HG03039 (cell line): Measurements from ENCODE around the gene GTF2E1.
"Not testable (repeated sequence)": the region's sequence is repeated elsewhere in the genome, so short reads cannot be mapped to it uniquely, and the experiment has no call there.

Source experiments
- ATAC-seq: cut with Tn5 transposase; IDR thresholded peaks from one replicate; pipeline ENCODE4 v1.9.1; 2021; ENCODE audit warnings: mild to moderate bottlenecking, moderate library complexity; ENCODE audit not compliant: unreplicated experiment

Gene GTF2E1

DNA sequence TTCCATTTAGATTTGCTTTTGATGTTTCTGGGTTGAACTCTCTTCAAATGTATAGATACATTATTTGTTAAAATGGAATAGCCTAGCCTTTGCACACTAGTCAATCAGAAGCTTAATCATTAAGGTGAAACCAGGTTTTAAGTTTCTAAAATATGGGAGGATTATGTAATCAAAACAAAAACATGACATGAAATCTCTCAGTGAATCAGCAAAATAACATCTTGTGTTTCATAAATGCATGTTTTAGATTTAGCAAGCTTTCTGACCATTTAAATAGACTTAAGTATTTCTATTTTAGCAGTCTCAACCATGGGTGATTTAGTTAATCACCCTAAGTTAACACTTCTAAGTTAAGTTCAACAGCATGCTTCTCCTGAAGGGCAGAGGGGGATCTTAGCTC lies 11.3 kb downstream of the GTF2E1 start:
- no peak for ATAC-seq

DNA sequence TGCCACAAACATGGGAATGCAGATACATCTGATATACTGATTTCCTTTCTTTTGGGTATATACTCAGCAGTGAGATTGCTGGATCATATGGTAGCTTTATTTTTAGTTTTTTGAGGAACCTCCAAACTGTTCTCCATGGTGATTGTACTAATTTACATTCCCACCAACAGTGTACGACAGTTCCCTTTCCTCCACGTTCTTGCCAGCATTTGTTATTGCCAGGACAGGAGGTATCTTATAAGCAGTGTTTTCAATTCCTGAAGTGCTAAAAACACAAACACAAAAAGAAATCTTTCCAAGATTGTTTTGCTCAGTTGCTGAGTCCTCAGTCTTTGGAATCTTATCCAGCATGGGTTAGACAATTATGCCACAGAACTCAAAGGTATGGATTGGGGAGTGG lies 13.5 kb downstream of the GTF2E1 start:
- no peak for ATAC-seq

DNA sequence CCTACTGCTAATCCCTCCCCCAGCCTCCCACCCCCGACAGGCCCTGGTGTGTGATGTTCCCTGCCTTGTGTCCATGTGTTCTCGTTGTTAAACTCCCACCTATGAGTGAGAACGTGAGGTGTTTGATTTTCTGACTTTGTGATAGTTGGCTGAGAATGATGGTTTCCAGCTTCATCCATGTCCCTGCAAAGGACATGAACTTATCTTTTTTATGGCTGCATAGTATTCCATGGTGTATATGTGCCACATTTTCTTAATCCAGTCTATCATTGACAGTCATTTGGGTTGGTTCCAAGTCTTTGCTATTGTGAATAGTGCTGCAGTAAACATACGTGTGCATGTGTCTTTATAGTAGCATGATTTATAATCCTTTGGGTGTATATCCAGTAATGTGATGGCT lies 16.0 kb downstream of the GTF2E1 start:
- ATAC-seq = not testable (repeated sequence)

DNA sequence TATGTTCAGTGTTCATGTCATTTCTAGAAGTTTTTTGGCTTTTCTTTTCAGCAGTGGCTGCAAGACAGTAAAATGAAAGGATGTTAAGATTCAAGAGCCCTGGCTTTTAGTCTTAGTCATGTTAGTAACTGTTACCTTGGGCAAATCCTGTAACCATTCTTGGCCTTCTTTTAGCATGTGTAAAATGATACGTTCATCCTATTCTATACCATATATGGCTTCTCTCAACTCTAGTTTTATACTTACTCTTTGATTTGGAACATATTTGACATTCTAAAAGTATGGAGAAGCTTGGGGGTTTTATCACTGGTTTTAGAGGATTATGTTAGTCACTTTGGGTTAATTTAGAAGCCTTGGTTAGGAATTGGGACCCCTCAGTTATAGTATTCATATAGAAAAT lies 20.1 kb downstream of the GTF2E1 start:
- no peak for ATAC-seq

DNA sequence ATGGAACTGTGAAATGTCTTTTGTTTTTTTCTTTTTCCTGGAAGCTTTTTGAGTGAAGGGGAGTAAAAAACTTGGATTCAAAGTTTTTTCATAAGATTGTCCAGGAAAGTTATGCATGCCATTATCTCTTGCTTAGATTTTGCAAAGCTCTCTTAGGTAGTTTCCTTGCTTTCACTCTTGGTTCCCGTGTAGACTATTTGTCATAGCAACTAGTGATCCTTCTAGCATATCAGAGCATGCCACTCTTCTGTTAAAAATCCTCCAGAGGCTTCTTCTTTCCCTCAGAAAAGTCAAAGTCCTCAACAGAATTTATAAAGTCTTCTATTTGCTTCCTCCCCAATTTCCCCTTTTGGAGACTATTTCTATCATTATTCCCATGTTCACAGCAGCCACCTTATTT lies 21.1 kb downstream of the GTF2E1 start:
- ATAC-seq = peak; percentile 82

DNA sequence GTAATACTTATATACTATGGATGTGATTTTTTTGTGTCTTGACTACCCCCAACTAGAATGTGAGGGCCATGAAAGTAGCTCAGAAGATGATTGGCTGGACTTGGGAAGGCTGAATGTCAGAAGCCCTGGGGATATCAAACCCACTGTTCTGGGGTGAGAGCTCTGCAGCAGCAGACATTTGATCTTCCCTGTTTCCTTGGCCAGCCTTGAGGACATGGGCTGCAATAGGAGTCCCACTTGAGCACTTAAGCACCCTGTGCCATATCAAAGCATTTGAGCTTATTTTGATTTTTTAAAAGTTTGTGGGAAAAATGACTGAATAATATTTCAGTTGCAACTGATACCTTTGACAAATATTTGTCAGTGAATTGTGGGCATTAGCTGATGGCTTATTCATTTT lies 21.7 kb downstream of the GTF2E1 start:
- no peak for ATAC-seq

DNA sequence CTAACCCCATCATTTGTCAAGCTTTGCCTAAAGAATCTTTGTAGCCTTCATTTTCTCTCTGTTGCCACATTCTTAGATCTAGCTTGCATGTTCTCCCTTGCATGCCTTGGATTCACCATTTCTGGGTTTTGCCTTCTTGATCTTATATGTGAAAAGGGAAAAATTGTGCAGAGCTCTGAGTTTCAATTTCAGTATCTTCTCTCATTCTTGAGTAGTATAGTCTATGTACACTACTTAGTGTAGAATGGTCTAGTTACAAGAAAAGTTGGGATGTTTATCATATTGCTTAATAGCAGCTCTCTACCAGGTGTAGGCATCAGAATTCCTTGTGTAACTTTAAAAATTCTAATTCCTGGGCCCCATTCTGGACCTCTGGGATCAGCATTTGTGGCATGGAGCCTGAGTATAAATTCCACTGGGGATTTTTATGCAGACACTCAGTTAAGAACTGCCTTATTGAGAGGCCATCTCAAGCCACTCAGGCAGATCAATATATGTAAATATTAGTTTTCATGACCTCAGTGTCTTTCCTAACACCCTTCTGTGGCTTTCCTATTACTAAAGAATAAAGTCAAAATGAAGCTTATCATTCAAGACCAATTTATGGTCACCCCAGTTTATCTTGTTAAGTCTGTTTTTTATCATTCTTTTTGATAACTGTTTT lies 23.4 kb downstream of the GTF2E1 start:
- ATAC-seq = peak; percentile 53

DNA sequence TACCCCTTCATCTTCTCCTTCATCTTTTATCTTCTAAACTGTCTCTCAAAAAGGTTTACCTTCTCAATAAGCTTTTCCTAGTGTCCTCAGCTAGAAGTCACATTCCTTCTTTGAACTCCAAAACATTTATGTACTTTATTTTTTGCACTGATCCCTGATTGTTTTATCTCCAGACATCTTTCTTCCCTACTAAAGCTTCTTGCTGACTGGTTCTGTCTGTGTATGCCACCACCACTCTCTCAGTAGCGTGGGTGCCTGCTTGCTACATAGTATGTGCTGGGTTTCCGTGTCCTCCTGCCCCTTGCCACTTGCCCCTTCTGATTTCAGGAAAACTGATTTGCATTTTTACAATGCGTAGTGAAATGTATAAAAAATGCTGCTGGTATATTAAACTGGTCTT lies 24.0 kb downstream of the GTF2E1 start:
- no peak for ATAC-seq

DNA sequence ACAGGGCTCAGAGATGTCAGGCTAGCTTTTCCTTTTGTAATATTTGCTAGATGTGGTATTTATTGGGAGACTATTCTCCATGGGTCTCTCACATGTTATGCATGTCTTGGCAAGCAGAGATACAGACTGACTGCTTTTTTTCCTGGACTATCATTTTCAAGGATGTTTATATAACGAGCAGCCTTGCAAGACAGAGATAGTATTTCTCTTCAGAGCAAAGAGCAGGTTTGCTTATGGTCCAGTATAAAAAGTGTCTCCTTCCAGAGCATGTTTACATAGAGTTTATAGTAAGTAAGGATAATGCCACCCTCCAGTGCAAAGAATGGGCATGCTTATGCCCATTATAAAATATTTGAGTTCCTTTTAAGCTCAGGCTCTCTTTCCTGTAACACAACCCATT lies 24.6 kb downstream of the GTF2E1 start:
- ATAC-seq = no peak

DNA sequence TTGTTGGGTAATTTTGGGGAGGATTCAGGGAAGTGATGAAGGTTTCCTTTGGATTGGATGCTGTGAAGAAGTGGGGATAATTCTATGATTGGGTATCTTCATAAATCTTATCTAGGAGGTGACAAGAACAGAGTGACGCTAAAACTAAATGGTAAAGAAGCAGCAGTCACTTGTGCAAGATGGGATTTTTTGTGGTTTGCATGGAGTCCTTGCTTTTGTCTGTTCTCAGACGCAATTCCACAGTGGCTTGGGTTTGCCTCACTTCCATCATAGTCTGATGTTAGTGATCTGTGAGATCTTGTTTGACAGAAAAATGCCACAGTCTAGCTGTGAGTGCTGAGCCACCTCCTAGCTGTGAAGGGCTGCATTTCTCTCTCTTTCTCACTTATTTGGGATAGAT lies 26.9 kb downstream of the GTF2E1 start:
- no peak for ATAC-seq

DNA sequence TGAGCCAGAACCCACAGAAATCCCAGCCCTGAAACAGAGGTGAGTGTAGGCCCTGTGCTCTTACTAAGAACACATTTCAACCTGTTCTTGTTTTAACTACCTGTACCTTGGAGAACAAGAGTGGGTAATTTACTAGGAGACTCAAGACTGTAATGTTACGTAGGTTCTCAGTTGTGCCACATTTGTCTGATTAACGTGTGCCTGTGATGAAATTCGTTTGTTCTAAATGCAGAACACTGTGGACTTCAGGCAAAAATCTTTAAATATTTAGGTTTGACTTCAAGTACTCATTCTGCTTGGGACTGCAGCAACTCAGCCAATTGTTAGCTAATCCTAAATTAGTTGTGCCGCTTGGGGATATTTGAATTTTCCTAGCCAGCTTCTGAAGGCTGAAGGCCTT lies 28.3 kb downstream of the GTF2E1 start:
- ATAC-seq = no peak

DNA sequence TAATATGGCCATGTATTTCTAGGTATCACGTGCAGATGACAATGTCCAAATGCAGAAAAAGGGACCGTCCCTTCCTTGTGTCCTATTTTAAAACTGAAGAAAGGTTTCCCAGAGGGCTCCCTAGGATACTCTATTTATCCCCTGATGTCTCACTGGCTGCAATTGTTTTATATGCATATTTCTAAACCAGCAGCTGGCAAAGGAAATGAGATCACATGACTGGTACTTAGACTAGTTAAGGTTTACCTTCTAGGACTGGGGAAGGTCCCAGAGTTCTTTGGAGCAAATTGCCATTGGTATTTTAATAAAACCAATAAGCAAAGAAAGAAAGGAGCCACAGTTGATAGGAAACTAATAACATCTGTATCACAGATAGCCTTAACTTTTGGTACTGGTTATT lies 29.5 kb downstream of the GTF2E1 start:
- no peak for ATAC-seq

DNA sequence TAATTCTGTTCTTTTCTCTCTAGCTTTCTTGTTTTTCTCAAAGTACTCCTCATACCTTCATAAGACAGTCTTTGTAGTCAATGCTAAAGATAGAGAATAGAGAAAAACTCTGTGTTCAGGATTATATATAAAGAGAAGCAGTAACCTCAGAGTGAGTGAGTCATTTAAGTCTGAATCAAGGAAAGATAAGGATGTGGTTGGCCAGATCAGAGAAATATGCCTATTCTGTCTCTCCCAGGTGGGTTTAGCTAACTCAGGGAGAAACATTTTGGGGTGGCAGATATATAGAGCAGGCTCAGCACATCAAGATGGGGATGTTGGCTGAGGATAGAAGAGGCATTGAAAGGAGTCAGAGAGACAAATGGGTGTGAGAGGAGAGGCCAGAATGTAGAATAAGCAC lies 31.4 kb downstream of the GTF2E1 start:
- peak; percentile 71 for ATAC-seq

DNA sequence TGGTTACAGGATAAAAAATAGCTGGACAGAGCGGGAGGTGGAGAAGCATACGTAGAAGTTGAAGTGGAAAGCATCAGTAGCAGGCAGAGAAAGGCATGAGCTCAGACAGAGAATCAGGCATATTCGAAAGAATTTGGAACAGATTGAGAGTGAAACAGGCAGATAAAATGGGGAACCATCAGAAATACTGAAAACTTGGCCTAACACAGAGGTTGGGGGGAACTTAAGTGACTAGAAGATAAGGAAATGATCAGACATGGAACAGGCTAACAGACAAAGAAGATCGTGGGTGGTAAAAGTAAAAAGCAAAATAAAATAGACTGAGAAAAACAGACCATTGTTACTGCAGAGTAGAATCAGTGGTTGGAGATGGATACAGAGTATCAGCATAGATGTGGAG lies 32.9 kb downstream of the GTF2E1 start:
- ATAC-seq = no peak

DNA sequence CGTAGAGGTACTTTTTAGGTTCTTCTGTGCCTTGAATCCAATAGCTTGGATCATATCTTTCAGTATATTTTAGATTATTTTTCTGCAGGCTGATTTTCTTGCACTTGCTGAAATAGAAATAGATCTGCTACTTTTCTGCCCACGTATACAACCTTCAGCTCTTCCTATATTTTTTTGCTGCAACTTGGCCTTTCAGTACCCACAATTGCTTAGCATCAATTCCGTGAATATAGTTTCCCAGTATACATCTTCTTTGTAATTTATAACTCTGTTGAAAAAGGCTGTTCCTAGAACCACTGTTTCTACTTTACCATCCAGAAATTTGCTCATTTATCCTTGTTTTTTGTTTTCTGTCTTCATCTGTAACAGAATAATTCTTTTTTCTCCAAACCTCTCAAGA lies 36.2 kb downstream of the GTF2E1 start:
- ATAC-seq = no peak

DNA sequence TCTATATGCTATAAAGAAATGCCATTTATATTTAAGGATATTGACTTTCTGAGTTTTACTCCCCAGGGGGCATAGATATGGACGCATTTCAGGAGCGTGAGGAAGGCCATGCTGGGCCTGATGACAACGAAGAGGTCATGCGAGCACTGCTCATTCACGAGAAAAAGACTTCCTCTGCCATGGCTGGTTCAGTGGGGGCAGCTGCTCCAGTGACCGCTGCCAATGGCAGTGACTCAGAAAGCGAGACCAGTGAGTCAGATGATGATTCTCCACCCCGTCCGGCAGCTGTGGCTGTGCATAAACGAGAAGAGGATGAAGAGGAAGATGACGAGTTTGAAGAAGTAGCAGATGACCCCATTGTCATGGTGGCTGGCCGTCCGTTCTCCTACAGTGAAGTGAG lies 38.4 kb downstream of the GTF2E1 start:
- peak; percentile 95 for ATAC-seq

DNA sequence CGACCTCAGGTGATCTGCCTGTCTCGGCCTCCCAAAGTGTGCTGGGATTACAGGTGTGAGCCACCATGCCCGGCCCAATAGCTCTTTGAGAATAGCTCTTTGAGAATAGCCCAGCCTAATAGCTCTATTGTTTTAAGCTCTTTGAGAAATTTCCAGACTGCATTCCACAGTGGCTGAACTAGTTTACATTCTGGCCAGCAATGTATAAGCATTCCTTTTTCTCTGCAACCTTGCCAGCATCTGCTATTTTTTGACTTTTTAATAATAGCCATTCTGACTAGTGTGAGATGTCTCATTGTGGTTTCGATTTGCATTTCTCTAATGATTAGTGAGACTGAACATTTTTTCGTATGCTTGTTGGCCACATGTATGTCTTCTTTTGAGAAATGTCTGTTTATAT lies 43.3 kb downstream of the GTF2E1 start:
- ATAC-seq = peak; percentile 40

DNA sequence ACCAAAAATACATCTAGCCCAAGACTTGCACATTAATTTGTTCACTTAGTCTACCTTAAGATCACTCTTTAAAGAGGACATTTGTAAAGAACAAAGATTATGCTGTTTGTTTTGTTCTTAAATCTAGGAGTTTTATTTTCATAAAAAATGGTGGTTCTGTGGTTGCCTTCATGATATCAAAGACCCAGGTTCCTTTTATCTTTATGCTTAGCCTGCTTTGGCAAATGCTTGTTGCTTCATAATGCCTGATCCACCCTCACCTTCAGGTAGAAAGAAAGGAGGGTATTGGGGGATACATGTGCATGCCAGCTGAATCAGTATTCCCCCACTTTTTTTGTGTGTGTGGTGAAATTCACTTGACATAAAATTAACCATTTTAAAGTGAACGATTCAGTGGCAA lies 48.5 kb downstream of the GTF2E1 start:
- ATAC-seq = no peak

DNA sequence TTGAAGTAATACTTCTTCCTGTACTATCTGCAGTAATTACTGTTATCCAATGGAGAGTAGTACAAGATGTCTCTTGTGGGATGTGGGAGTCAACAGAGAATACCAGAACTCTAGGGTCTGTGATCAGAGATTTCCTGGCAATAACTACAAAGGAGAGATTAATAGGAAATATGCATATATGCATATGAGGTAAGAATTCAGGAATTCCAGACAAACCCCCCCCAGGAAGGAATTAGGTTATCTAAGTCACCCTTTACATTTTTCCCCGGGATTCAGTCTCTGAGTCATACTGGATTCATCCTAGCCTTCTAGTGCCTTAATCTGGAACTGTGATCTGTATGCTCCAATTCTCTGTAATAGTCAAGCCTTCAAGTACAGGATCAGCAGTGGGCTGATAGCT lies 49.4 kb downstream of the GTF2E1 start:
- no peak for ATAC-seq

DNA sequence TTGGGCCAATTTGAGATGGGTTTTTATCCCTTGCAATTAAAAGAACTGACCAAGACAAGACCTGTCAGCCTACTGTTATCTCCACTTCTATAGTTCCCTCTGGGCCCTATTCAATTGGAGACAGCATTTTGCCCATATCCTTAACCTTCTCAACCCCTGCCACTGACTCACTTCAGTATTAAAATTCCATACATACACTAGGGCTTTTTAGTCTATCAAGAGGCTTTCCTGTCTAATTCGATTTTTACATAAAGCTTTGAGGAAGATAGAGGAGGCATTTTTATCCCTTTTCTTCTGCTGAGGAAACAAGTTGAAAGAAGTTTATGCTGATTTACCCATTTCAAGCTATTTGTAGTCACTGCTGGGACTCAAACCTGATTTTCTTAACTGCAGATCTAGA lies 51.1 kb downstream of the GTF2E1 start:
- ATAC-seq = no peak

DNA sequence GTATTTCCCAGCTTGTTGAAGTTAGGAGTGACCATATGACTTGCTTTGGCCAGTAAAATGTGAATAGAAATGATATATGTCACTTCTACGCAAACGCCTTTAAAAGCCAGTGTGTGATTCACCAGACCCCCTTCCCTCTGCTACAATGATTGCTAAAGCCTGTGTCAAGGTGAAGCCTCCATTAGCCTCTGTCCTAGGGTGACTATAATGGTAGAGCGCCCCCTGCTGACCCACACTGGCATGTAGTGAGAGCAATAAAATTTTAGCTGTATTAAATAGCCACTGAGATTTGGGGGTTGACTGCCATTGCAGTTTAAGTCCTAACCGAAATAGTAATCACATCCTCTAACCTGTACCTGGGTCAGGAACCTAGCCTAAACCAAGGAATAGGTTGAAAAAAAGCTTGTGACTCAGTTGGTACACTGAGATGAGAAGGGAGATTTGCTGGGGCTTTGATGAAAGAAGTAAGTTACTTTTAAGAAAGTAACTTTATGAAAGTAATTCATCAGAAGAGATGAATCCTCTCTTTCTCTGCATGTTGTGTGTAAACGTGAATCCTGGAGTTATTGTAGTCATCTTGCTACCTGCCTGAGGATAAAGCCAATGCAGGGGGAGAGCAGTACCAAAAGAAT lies 52.6 kb downstream of the GTF2E1 start:
- peak; percentile 86 for ATAC-seq

DNA sequence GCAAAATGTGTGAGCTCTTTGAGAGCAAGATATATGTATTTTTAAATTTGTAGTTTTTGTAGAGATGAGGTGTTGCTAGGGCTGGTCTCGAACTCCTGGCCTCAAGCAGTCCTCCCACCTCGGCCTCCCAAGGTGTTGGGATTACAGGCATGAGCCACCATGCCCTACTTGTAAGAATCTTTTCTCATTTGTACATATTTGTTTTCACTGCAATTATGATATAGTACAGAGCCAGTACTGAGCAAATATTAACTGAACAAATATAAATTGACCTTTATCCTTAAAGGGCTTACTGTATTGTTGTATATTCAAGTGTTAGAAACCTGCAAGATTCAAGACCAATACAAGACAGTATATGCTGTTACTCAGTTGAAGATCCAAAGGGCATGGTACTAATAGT lies 53.4 kb downstream of the GTF2E1 start:
- no peak for ATAC-seq

DNA sequence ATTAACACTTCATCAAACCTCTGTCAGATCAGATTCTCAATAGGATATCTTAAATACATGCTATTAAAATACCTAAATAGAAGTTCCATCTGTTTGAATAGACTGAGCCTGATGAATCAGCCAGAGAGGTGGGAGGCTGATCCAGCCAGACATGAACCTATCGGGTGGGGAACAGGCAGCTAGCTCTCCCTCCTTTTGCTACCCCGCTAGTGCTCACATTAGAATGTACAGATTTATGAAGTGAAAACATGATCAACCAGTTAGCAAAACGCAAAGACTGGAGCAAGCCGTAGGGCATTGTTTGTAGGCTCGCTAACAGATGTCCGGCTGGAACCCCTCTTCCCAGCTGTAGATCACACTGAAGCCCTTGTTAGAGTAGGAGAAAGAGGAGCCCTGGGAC lies 54.4 kb downstream of the GTF2E1 start:
- no peak for ATAC-seq
